GM18507 (cell line): ENCODE data around the gene FOXO1.

ENCODE experiments used
- DNase-seq: peaks from one replicate; pipeline ENCODE4 v3.0.0; 2011; ENCODE audit warnings: low read depth; ENCODE audit not compliant: insufficient read length; ENCODE audit errors: extremely low spot score
- FAIRE-seq: peaks from 2 replicates; lab custom pipeline; 2011; peaks lifted over from hg19 to GRCh38; lab: Jason Lieb, UNC

The FOXO1 gene

GRCh38 chr13:40589285-40590109 is 76.9 kb downstream of the FOXO1 start:
- DNase-seq (peak; percentile 64), FAIRE-seq (peak; percentile 98)

- FAIRE-seq (no peak), DNase-seq (no peak)
Observed at GRCh38 chr13:40588101-40588500, 78.3 kb downstream of the FOXO1 start.

GRCh38 chr13:40586886-40587565 is 79.4 kb downstream of the FOXO1 start:
- FAIRE-seq (no peak), DNase-seq (no peak)

- FAIRE-seq: no peak
Observed at GRCh38 chr13:40585911-40586471, 80.5 kb downstream of the FOXO1 start.

DNA sequence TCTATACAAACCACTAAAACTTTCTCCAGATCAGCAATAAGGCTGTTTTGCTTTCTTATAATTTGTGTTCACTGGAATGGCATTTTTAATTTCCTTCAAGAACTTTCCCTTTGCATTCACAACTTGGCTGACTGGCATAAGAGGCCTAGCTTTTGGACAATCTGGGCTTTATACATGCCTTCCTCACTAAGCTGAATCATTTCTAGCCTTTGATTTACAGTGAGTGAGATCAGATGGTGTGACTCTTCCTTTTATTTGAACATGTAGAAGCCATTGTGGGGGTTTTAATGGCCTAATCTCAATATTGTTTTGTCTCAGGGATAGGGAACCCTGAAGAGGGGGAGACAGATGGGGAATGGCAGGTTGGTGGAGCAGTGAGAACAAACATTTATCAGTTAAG is 82.7 kb downstream of the FOXO1 start:
- DNase-seq (no peak), FAIRE-seq (no peak)

More at GRCh38 chr13:40585911-40586471, 80.5 kb downstream of the FOXO1 start:
- no peak for DNase-seq

- FAIRE-seq: no peak
Observed at GRCh38 chr13:40582531-40582930, 83.9 kb downstream of the FOXO1 start.

GRCh38 chr13:40581277-40581579 is 85.2 kb downstream of the FOXO1 start:
- FAIRE-seq (no peak), DNase-seq (no peak)

More at GRCh38 chr13:40582531-40582930, 83.9 kb downstream of the FOXO1 start:
- DNase-seq: no peak

DNA sequence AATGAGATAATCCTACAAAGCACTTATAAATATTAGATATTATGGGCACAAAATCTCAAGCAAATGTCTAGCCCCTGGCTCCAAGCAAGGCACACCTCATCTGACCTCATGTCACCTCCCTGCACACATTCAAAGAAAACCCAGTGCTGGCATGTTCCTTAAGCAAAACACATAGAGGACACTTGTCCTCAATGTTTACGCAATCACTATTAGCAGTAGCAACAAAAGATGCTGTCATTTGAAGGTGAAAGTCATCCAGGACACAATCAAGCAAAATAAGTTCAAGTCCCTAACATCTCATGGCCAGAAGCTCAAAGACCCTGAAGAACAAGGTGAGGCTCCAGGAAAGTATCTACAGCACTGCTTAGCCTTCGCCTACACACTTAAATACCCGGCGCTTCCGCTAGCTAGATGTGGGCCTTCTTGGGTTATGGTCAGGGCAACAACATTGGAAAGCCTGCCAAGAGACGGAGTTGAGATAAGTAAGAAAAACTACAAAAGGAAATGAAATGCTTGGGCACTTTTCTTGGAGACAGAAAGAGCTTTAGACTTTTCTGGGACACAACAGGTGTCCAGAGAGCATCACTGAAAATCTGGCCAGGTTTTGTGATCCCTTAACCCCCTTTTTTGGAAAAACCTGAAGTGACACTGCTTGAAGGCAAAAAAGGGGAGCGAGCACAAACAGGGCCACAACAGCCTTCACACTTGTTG is 85.7 kb downstream of the FOXO1 start:
- DNase-seq (no peak), FAIRE-seq (no peak)

DNA sequence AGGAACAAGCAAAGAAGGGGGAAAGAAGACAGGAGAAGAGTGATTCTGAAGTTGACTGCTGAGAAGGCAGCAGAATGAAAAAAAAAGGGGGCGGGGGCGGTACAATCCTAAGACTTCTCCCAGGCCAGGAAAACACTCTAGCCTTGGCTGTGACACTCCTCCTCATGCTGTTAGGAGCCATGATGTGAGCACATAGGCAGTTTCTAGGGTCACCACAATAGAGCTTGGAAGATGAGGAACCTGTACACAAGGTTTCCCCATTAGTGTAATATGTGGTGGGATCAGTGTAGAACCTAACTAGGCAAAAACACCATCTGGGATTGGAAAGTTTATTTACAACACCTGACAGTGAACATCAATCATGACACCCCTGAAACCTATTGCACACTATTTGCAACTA is 86.9 kb downstream of the FOXO1 start:
- DNase-seq (no peak), FAIRE-seq (no peak)

DNA sequence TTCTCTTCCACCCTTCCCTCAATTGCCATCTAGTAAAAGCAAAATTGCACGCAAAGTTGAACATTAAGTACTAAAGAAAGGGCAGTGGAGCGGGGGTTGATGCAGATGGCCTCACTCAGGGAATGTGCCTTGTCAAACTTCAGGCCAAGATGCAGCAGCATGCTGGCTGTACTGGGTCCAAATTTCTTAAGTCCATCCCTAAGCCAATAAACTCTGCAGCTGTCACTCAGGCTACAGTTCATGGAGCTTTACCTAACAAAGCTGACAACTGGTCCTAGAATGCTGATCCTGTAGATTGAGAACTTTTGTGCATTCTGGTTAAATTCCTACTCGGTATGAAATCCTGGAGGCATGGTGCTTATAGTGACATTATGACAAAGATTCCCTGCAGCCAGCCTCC is 88.4 kb downstream of the FOXO1 start:
- no peak for FAIRE-seq
- no peak for DNase-seq

GRCh38 chr13:40576369-40576768 is 90.1 kb downstream of the FOXO1 start:
- no peak for FAIRE-seq
- no peak for DNase-seq

GRCh38 chr13:40572961-40573360 is 93.5 kb downstream of the FOXO1 start:
- no peak for FAIRE-seq
- no peak for DNase-seq

DNA sequence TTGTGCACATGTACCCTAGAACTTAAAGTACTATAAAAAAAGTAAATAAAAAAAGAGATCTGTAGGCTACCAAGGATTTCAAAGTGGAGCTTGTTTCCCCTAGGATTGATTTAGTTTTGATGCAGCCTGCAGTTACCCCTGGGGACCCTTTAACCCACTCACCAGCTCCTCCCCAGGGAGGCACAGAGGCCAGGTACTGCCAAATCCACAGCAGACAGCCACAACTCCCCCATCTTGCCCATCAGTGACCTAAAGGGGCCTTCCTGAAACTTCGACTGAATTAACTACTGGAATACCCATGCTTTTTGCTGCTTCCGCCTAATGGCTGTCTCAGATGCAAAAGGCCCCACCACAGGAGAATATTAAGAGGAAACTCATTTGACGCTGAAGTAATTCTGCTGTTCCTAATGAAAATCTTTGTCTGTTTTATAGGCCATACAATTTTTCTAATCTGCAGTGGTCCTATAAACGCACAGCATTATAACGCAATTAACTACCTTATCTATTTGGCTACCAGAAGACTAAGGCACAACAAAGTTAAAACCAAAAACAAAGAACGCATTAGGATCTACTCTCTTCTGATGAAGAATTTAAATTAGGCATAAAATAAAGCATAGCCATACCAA is 95.0 kb downstream of the FOXO1 start:
- DNase-seq (no peak), FAIRE-seq (no peak)

- FAIRE-seq (no peak), DNase-seq (no peak)
Observed at GRCh38 chr13:40570930-40571329, 95.5 kb downstream of the FOXO1 start.

DNA sequence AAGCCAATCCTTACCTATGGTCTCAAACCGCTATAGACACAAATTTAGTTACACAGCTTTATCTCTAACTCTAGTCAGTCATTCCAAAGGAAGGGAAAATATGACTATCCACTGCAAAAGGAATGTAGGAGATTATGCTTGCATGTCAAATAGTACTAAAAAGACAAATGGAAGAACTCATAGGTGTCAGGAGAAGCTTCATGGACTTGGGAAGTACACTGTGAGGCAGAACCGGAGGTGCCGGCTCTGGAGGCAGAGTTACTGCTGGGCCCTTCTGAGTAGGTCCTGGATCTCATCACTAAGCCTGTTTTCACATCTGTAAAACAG is 97.5 kb downstream of the FOXO1 start:
- FAIRE-seq (peak; percentile 18), DNase-seq (no peak)

DNA sequence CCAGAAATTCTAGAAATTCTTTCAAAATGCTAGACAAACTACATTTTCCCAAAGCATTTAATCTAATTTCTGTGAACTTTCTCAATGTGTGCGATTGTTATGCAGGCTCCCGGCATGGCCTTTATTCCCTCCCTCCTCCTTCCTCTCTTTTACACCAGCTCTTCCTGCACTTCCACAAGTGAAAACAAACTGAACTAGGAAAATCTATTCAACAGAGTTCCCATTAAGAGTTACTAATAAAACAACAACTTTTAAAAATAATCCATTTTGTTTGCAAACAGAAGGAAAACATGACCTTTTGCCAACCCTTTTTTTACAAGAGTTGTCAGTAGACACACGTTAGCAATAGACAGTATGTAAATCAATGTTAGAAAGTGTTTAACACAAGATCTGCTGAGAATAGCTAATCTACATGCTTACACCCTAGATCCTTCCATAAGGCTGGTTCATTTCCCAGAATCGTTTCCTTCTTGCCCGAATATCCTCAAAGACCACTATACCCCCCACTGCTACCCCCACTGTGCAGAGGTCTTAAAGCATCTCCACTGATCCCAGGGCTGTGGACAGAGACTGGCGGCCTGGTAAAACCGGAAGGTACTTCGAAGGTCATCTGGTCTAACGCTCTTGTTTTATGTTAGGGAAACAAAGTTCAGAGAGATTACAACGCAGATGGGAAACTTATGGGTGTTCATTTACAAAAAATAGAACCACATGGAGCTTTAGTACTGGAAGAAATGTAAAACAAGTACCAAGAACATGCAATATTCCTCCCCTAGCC is 98.0 kb downstream of the FOXO1 start:
- DNase-seq (no peak), FAIRE-seq (no peak)

DNA sequence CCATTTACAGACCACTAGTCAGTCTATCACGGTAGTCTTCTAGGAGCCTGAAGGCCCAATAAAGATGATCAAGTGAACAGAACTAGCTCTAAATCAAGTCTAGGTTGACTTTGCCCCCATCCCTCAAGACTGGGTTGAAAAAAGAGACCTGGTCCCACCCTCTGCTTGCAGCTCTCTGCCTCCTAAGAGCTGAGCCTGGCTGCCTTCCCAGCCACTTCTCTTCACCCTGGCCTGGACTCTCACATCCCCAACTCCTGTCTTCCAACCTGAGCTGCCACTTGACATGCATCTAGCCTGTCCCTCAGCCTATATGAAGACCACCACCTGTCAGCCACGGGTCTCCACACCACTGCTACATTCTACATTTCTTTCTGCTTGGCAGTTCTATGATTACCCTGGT is 99.6 kb downstream of the FOXO1 start:
- FAIRE-seq: no peak
- DNase-seq: no peak

GRCh38 chr13:40565282-40566148 is 100.9 kb downstream of the FOXO1 start:
- no peak for DNase-seq
- no peak for FAIRE-seq
